Astrocyte of the cerebellum (primary cell): Measurements from ENCODE around the gene HELT.

Experiments used
- DNase-seq: peaks from one replicate; pipeline ENCODE4 v3.0.0-alpha.2; 2011; ENCODE audit warnings: low read depth
- H3K4me3 ChIP-seq: 2 replicates; pipeline ENCODE4 v1.5.1; 2011; ENCODE audit warnings: mild to moderate bottlenecking, low read depth, low read length, moderate library complexity
- in situ Hi-C: cut with HindIII; loops from 2 replicates; pipeline ENCODE4 v1.10.0; 2017; ENCODE audit warnings: low sequenced_read_pairs
- TF ChIP-seq, protein P1 (sequence below): IDR thresholded peaks from 2 replicates; pipeline ENCODE4 v1.5.1; 2012; ENCODE audit warnings: low read length, low read depth, moderate library complexity, mild to moderate bottlenecking; ENCODE audit errors: missing control alignments

Gene HELT

DNA sequence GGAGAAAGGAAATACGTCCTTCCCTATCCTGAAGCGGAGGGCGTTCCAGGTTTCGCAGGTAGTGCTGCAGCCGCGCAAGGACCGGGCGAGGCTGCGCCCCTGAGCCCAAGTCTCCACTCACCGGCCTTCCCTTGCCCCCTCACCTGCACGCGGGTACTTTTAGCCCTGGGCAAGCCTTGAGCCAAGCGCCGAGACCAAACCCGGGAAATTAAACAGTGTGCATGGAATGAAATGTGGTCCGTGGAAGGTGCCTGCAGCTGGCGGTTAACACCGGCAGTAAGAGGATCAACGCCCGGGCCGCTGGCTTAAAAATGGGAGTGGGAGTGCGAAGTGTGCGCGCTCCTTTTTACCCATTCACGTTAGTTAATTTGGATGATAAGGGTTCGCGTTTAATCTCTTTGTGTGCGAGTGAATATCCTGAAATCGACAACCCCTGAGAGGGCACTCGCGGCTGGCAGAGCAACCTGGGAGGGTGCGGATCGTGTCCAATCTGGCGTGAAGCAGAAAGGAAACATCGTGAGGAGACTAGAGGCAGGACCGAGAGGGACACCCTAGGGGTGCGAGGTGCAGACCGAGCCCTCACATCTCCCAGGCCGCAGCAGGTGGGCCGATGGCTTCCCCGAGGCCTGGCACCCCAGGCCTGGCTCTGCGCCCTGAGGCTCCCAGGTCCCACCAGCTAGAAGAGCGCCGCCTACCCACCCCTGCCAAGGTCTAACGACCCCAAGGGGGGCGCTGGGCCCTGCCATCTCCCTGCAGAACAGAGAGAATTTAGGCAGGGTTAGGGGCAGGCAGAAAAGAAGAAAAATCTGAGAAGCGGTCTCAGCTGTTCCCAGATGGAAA lies 2.0 kb upstream of the HELT start:
- no peak overlapping the region for H3K4me3 ChIP-seq
- TF ChIP-seq, protein P1, sequence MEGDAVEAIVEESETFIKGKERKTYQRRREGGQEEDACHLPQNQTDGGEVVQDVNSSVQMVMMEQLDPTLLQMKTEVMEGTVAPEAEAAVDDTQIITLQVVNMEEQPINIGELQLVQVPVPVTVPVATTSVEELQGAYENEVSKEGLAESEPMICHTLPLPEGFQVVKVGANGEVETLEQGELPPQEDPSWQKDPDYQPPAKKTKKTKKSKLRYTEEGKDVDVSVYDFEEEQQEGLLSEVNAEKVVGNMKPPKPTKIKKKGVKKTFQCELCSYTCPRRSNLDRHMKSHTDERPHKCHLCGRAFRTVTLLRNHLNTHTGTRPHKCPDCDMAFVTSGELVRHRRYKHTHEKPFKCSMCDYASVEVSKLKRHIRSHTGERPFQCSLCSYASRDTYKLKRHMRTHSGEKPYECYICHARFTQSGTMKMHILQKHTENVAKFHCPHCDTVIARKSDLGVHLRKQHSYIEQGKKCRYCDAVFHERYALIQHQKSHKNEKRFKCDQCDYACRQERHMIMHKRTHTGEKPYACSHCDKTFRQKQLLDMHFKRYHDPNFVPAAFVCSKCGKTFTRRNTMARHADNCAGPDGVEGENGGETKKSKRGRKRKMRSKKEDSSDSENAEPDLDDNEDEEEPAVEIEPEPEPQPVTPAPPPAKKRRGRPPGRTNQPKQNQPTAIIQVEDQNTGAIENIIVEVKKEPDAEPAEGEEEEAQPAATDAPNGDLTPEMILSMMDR, result no peak
- no peak for DNase-seq
- in situ Hi-C loops, result no loop called here

DNA sequence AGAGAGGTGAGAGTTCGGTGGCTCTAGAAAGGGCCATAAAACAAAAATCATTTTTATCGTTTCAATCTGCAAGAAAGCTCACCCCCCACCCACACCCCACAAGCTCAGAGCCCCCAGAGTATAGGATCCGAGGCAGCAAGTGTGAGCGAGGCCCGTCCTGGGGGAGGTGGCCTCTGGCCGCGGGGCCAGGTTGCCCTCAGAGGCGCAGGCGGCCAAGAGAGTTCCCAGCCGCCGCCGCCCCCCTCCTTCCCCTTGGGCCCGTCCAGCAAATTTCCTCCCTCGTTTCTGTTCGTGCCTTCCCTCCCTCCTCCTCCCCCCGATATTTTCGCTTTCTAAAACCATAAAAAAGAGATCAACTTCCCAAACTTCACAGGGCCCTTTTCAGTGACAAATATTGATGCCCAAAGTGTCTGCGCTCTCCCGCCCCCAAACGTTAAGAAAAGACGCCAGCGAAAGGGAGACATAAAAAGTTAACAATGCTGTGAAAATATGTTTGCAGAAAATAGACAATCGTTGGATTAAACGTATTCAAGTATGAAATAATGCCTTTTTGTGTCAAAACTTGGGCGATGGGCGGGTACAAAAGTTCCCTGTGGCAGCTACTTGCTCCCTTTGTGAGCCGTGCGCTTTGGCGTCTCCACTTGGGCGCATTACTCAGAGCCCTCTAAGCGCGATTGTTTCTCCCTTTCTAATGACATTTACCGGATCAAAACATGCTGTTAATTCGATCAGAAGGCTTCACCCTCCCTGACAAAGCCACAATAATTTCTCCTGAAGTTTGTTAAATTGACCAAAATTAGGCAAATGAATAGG lies 1.1 kb upstream of the HELT start:
- DNase-seq, result no peak
- TF ChIP-seq, protein P1, result no peak
- in situ Hi-C loops, result no loop called here
- no peak overlapping the region for H3K4me3 ChIP-seq

DNA sequence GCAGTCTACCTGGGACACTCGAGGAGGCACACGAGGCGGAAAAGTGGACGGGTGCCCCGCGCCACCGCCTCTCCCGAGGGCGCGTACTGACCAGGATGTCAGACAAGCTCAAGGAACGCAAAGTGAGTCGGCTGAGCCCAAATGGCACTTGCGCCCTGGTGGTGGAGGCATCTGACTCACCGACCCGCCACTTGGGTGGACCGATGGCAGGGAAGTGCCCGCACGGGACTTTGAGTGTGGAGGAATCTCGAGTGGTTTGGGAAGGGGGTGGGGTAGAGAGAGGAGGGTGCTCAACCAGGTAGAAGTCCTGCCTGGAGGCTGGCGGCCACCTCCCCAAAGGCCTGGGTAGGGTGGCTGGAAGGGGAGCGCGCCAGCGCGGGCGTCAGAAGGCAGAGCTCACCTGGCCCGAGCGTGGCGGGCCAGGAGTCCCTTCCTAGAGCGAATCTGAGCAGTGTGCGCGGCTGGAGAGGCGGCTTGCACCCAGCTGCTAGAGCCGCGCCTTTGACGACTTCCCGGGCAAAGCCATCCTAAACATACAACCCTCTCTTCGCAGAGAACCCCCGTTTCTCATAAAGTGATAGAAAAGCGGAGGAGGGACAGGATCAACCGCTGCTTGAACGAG lies 655 bp downstream of the HELT start:
- TF ChIP-seq, protein P1, result no peak
- no peak overlapping the region for H3K4me3 ChIP-seq
- in situ Hi-C loops, result no loop called here
- no peak for DNase-seq

DNA sequence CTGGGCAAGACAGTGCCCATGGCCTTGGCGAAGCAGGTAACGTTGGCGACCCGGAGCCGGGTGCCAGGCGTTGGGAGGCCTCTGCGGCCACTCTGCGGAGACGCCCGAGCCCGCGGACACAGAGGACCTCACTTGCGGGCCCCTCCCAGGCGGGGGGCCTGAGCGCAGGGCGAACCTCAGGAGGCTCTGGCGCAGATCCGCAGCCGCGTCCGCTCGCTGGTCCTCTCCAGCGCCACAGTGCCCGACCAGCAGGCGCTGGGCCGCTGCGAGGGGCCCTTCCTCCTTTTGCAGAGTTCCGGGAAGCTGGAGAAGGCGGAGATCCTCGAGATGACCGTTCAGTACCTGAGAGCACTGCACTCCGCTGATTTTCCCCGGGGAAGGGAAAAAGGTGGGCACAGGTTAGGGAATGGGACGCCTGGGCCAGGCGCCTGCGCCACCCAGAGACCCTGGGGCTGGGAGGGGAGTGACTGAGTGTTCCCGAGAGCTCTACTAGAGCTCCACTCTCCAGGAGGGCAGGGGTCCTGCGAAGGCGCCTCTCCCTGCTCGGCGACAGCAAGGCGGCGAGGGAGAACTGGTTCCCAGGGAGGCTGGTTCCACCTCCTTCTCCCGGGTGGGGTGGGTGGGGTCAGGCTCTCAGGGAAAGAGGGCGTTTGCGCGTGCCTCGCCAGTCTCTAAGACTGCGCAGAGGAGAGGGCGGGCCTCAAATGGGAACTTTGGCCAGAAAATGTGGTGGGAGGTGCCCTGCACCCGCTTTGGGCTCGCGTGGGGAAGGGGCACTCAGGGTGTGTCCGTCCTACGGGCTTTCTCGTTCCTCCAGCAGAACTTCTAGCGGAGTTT lies 1.4 kb downstream of the HELT start:
- H3K4me3 ChIP-seq, result no peak overlapping the region
- in situ Hi-C loops, result no loop called here
- TF ChIP-seq, protein P1, result no peak
- no peak for DNase-seq

DNA sequence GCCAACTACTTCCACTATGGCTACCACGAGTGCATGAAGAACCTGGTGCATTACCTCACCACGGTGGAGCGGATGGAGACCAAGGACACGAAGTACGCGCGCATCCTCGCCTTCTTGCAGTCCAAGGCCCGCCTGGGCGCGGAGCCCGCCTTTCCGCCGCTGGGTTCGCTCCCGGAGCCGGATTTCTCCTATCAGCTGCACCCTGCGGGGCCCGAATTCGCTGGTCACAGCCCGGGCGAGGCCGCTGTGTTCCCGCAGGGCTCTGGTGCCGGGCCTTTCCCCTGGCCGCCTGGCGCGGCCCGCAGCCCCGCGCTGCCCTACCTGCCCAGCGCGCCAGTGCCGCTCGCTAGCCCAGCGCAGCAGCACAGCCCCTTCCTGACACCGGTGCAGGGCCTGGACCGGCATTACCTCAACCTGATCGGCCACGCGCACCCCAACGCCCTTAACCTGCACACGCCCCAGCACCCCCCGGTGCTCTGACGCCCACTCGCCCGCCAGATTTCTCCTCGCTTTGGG lies 2.1 kb downstream of the HELT start:
- TF ChIP-seq, protein P1, result no peak
- DNase-seq, result no peak
- H3K4me3 ChIP-seq, result no peak overlapping the region
- in situ Hi-C loops, result no loop called here
